ENCODE measurements around the gene GALK2. TPM values are rescaled to one million over a fixed set of nuclear protein-coding genes. Genes with fewer than 3 reads are reported as not detected.

GALK2 gene
- total RNA-seq, 1 donor from 2014 or later: 26.4 TPM

DNA sequence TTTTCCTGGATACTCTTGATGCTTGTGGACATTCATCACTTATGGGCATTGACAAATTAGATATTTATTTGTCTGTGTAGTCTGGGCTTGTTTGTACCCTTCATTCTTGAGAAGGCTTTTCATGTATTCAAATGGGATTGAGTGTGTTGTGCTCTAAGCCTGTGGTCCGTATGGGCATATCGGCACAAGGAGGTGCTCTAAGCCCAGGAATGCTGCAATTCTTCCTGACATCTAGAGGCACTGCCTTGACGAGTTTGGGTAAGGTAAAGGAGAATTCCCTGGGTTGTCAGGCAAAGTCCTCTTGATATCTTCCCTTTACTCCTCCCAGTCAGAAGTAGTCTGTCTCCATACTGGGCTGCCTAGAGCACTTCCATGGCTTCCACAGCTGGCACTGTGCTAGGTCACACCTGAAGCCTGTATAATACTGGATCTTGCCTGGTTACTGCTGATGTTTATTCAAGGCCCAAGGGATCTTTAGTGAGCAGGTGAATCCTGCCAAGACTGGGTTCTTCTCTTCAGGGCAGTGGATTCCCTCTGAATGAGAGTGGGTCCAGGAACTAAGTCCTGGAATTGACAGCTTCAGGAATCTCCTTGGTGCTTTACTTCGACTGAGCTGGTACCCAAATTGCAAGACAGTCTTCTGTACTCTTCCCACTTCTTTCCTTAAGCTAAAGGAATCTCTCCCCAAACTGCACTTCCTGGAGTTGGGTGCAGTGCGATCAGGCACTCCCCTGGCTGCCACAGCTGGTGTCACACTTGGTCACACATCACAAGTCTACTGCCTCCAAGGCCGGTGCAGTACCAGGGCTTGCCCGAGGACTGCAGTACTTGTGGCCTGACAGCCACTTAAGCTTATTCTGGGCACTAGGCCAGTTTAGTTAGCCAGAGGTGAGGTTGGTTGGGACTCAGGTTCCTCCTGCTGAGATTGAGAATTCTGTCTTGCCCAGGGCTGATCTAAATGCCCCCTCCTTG lies 46.0 kb downstream of the GALK2 start:
- Mint-ChIP-seq H3K27ac (ENCODE audit: unreplicated experiment) (no peak overlapping the region), H3K4me3 (ENCODE audit: unreplicated experiment) (no peak overlapping the region), H3K27me3 (ENCODE audit: unreplicated experiment) (no peaks in the 10 kb centered on the region), H3K9me3 (ENCODE audit: unreplicated experiment) (peaks cover 18% of the 10 kb centered on the region), H3K36me3 (ENCODE audit: unreplicated experiment) (peaks cover 41% of the 10 kb centered on the region), H3K4me1 (ENCODE audit: unreplicated experiment) (peaks cover 42% of the 10 kb centered on the region)
- TF ChIP-seq, protein P1, sequence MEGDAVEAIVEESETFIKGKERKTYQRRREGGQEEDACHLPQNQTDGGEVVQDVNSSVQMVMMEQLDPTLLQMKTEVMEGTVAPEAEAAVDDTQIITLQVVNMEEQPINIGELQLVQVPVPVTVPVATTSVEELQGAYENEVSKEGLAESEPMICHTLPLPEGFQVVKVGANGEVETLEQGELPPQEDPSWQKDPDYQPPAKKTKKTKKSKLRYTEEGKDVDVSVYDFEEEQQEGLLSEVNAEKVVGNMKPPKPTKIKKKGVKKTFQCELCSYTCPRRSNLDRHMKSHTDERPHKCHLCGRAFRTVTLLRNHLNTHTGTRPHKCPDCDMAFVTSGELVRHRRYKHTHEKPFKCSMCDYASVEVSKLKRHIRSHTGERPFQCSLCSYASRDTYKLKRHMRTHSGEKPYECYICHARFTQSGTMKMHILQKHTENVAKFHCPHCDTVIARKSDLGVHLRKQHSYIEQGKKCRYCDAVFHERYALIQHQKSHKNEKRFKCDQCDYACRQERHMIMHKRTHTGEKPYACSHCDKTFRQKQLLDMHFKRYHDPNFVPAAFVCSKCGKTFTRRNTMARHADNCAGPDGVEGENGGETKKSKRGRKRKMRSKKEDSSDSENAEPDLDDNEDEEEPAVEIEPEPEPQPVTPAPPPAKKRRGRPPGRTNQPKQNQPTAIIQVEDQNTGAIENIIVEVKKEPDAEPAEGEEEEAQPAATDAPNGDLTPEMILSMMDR (IDR thresholded peaks at IDR 0.05): no peak
- no peak for DNase-seq (ENCODE audit: extremely low spot score, unreplicated experiment)

GRCh38 chr15:49223536-49224274 lies 53.7 kb downstream of the GALK2 start:
- H3K9me3 Mint-ChIP-seq (ENCODE audit: unreplicated experiment): peaks cover 23% of the 10 kb centered on the region
- no peak overlapping the region for H3K27ac Mint-ChIP-seq (ENCODE audit: unreplicated experiment)
- no peak for DNase-seq (ENCODE audit: extremely low spot score, unreplicated experiment)

DNA sequence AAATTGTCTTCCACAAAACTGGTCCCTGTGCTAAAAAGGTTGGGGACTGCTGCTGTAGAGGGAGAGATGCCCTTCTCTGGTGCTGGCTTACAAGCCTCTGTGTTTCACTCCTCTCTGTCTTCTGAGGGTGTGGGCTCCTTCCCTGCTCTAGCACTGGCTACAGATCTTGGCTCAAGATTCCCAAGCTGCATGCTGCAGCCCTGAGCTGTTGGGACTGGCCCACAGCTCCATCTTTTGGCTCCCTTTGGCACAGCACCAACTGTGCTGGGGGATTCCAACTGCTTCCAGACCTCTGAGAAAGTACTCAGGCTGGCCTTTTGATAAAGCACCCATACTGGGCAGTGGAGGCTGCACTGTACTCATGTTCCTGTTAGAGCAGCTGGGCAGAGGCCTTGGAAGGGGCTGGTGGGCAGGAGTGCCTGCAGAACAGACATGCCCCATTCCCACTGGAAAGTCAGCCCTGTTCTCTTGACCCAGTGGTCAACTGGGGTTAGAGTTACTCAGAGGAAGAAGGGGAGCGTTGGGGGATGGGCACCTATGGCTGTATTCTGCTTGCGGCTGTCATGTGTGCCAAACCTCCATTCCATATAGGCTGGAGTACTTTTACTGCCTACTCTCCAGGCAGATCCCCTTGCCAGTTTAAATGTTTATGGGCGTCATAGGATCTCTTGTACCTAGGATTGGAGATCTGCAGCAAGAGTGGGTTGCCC lies 55.7 kb downstream of the GALK2 start:
- Mint-ChIP-seq H3K4me1 (ENCODE audit: unreplicated experiment) (no peaks in the 10 kb centered on the region), H3K9me3 (ENCODE audit: unreplicated experiment) (peaks cover 21% of the 10 kb centered on the region), H3K36me3 (ENCODE audit: unreplicated experiment) (peaks cover 38% of the 10 kb centered on the region), H3K27ac (ENCODE audit: unreplicated experiment) (no peak overlapping the region), H3K27me3 (ENCODE audit: unreplicated experiment) (no peaks in the 10 kb centered on the region), H3K4me3 (ENCODE audit: unreplicated experiment) (no peak overlapping the region)
- DNase-seq (ENCODE audit: extremely low spot score, unreplicated experiment): no peak
- TF ChIP-seq, protein P1 (IDR thresholded peaks at IDR 0.05): peak; percentile 43

More at GRCh38 chr15:49223536-49224274, 53.7 kb downstream of the GALK2 start:
- peaks cover 42% of the 10 kb centered on the region for H3K36me3 Mint-ChIP-seq (ENCODE audit: unreplicated experiment)
- H3K4me3 Mint-ChIP-seq (ENCODE audit: unreplicated experiment): no peak overlapping the region
- H3K4me1 Mint-ChIP-seq (ENCODE audit: unreplicated experiment): no peaks in the 10 kb centered on the region
- no peaks in the 10 kb centered on the region for H3K27me3 Mint-ChIP-seq (ENCODE audit: unreplicated experiment)
- TF ChIP-seq, protein P1 (IDR thresholded peaks at IDR 0.05): no peak

- Mint-ChIP-seq H3K36me3 (ENCODE audit: unreplicated experiment) (peaks cover 40% of the 10 kb centered on the region), H3K9me3 (ENCODE audit: unreplicated experiment) (peaks cover 15% of the 10 kb centered on the region), H3K4me1 (ENCODE audit: unreplicated experiment) (no peaks in the 10 kb centered on the region), H3K4me3 (ENCODE audit: unreplicated experiment) (no peak overlapping the region), H3K27me3 (ENCODE audit: unreplicated experiment) (no peaks in the 10 kb centered on the region), H3K27ac (ENCODE audit: unreplicated experiment) (no peak overlapping the region)
- TF ChIP-seq, protein P1 (IDR thresholded peaks at IDR 0.05): no peak
- DNase-seq (ENCODE audit: extremely low spot score, unreplicated experiment): no peak
Measured at GRCh38 chr15:49227602-49228001, 57.6 kb downstream of the GALK2 start.
